Hepatocyte (in vitro differentiated cells): ENCODE data around the gene DCTN1.

Source experiments
- EZH2 ChIP-seq: fragments of 200-600 bp; sonication (generic); IDR thresholded peaks from 2 replicates; pipeline ENCODE4 v1.6.1; 2016; ENCODE audit warnings: antibody characterized with exemption, mild to moderate bottlenecking, borderline replicate concordance
- TF ChIP-seq, protein P1 (sequence below): fragments of 200-600 bp; sonication (generic); IDR thresholded peaks from 2 replicates; pipeline ENCODE4 v1.5.1; 2016; ENCODE audit warnings: antibody characterized with exemption, mild to moderate bottlenecking; ENCODE audit not compliant: poor library complexity

DNA sequence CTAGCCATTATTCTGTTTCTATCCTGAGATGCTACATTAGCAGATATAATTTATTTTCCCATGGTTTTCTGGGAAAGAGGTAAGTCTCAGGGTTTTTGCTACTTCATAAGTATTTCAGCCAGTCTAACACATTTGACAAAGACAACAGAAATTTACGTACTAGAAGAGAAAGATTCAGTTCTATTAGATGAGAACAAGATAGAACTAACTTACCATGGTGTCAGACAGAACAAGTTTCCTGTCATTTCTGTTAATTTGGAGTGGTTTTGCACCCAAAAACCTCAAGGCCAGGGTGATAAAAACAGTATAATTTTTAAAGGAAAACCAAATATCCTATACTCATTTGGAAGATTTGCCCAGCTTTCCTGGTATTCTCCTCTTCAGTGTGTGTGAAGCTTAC lies 52.5 kb downstream of the DCTN1 start:
- TF ChIP-seq EZH2 = no peak
- TF ChIP-seq, protein P1, sequence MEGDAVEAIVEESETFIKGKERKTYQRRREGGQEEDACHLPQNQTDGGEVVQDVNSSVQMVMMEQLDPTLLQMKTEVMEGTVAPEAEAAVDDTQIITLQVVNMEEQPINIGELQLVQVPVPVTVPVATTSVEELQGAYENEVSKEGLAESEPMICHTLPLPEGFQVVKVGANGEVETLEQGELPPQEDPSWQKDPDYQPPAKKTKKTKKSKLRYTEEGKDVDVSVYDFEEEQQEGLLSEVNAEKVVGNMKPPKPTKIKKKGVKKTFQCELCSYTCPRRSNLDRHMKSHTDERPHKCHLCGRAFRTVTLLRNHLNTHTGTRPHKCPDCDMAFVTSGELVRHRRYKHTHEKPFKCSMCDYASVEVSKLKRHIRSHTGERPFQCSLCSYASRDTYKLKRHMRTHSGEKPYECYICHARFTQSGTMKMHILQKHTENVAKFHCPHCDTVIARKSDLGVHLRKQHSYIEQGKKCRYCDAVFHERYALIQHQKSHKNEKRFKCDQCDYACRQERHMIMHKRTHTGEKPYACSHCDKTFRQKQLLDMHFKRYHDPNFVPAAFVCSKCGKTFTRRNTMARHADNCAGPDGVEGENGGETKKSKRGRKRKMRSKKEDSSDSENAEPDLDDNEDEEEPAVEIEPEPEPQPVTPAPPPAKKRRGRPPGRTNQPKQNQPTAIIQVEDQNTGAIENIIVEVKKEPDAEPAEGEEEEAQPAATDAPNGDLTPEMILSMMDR = no peak
